Stimulated activated CD8-positive, alpha-beta memory T cell treated with anti-CD3 and anti-CD28 coated beads, Interleukin-15, amount 100 ng/mL, for 48 hours (primary cell): Measurements from ENCODE around the gene SLC28A1.
A peak's percentile ranks its signal among the peaks of the same experiment; 100 is the strongest.
"Not testable (repeated sequence)": the region's sequence is repeated elsewhere in the genome, so short reads cannot be mapped to it uniquely, and the experiment has no call there.

Source experiments
- DNase-seq, 2 donors: peaks; one replicate each; pipeline ENCODE4 v3.0.0-alpha.2; 2020; ENCODE audit warnings: low read depth in 2 of 2

SLC28A1 gene

GRCh38 chr15:84910928-84911623, 26.6 kb downstream of the SLC28A1 start:
- DNase-seq = no peak

GRCh38 chr15:84911879-84912660, 27.6 kb downstream of the SLC28A1 start:
- no peak for DNase-seq

GRCh38 chr15:84913360-84913723, 28.9 kb downstream of the SLC28A1 start:
- DNase-seq = no peak

GRCh38 chr15:84914351-84914750, 29.9 kb downstream of the SLC28A1 start:
- DNase-seq = no peak

- DNase-seq = peak; percentile 49 to 50
Measured at GRCh38 chr15:84914909-84915605, 30.6 kb downstream of the SLC28A1 start.

GRCh38 chr15:84915606-84915958, 31.1 kb downstream of the SLC28A1 start:
- DNase-seq = no peak

- no peak for DNase-seq
Measured at GRCh38 chr15:84917452-84917851, 33.0 kb downstream of the SLC28A1 start.

GRCh38 chr15:84919106-84919667, 34.7 kb downstream of the SLC28A1 start:
- DNase-seq = no peak

GRCh38 chr15:84921121-84921520, 36.7 kb downstream of the SLC28A1 start:
- DNase-seq = no peak

- no peak for DNase-seq
Measured at GRCh38 chr15:84922530-84922929, 38.1 kb downstream of the SLC28A1 start.

GRCh38 chr15:84924077-84924731, 39.7 kb downstream of the SLC28A1 start:
- DNase-seq = no peak

GRCh38 chr15:84924821-84925569, 40.5 kb downstream of the SLC28A1 start:
- not testable (repeated sequence) for DNase-seq

- no peak for DNase-seq
Measured at GRCh38 chr15:84925906-84926305, 41.4 kb downstream of the SLC28A1 start.

- no peak for DNase-seq
Measured at GRCh38 chr15:84926491-84927230, 42.2 kb downstream of the SLC28A1 start.

- no peak for DNase-seq
Measured at GRCh38 chr15:84928843-84929168, 44.3 kb downstream of the SLC28A1 start.

- peak in 1 of 2 donors; percentile 6 for DNase-seq
Measured at GRCh38 chr15:84929795-84930603, 45.5 kb downstream of the SLC28A1 start.

- no peak for DNase-seq
Measured at GRCh38 chr15:84934942-84935729, 50.7 kb downstream of the SLC28A1 start.

GRCh38 chr15:84937144-84937543, 52.7 kb downstream of the SLC28A1 start:
- DNase-seq = no peak

GRCh38 chr15:84938726-84939125, 54.3 kb downstream of the SLC28A1 start:
- DNase-seq = no peak
